Ishikawa (cell line): Measurements from ENCODE around the gene PPFIBP1.

ENCODE experiments used
- CEBPB ChIP-seq: IDR thresholded peaks from 2 replicates; pipeline ENCODE4 v1.6.1; 2012
- CREB1 ChIP-seq: IDR thresholded peaks from 2 replicates; pipeline ENCODE4 v1.6.1; 2012; ENCODE audit warnings: low read depth
- EGR1 ChIP-seq: IDR thresholded peaks from 2 replicates; pipeline ENCODE4 v1.6.1; 2012
- EP300 ChIP-seq: IDR thresholded peaks from 2 replicates; pipeline ENCODE4 v1.6.1; 2012; ENCODE audit warnings: borderline replicate concordance
- NFIC ChIP-seq: IDR thresholded peaks from 2 replicates; pipeline ENCODE4 v1.6.1; 2012
- RAD21 ChIP-seq: IDR thresholded peaks from 2 replicates; pipeline ENCODE4 v1.6.1; 2012; ENCODE audit warnings: low read depth
- TAF1 ChIP-seq: IDR thresholded peaks from 2 replicates; pipeline ENCODE4 v1.6.1; 2012; ENCODE audit warnings: low read depth, mild to moderate bottlenecking
- TCF12 ChIP-seq: IDR thresholded peaks from 2 replicates; pipeline ENCODE4 v1.6.1; 2012; ENCODE audit warnings: low read depth
- TEAD4 ChIP-seq: IDR thresholded peaks from 2 replicates; pipeline ENCODE4 v1.6.1; 2012
- YY1 ChIP-seq: IDR thresholded peaks from 2 replicates; pipeline ENCODE4 v1.6.1; 2012; ENCODE audit warnings: low read depth
- ZBTB7A ChIP-seq: IDR thresholded peaks from 2 replicates; pipeline ENCODE4 v1.6.1; 2012; ENCODE audit warnings: low read depth
- TF ChIP-seq, protein P1 (sequence below): IDR thresholded peaks from 2 replicates; pipeline ENCODE4 v1.6.1; 2012; ENCODE audit warnings: low read depth, mild to moderate bottlenecking
- TF ChIP-seq, protein P2 (sequence below): IDR thresholded peaks from 2 replicates; pipeline ENCODE4 v1.6.1; 2012

DNA sequence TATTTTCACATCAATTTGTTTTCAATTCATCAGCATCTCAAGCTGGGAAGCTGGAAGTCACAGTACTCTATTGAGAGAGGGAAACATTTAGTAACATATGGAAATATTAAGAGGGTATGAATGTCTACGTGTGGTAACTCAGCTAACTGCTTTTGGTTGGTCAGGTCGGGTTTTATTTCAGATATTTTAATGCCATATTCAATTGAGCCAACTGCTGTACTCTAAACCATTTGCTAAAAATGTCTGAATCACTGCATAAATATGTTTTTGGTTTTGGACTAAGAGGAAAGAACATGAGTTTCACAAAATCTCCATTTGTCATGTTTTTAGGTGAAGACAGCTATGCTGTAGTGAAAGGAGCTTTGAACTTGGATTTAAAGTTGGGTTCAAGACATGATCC is 18.9 kb upstream of the PPFIBP1 start:
- TF ChIP-seq TCF12 (no peak), YY1 (no peak), TAF1 (no peak), ZBTB7A (no peak), CREB1 (no peak), NFIC (no peak), EGR1 (no peak), RAD21 (no peak), CEBPB (no peak), EP300 (no peak), TEAD4 (no peak)
- TF ChIP-seq, protein P1, sequence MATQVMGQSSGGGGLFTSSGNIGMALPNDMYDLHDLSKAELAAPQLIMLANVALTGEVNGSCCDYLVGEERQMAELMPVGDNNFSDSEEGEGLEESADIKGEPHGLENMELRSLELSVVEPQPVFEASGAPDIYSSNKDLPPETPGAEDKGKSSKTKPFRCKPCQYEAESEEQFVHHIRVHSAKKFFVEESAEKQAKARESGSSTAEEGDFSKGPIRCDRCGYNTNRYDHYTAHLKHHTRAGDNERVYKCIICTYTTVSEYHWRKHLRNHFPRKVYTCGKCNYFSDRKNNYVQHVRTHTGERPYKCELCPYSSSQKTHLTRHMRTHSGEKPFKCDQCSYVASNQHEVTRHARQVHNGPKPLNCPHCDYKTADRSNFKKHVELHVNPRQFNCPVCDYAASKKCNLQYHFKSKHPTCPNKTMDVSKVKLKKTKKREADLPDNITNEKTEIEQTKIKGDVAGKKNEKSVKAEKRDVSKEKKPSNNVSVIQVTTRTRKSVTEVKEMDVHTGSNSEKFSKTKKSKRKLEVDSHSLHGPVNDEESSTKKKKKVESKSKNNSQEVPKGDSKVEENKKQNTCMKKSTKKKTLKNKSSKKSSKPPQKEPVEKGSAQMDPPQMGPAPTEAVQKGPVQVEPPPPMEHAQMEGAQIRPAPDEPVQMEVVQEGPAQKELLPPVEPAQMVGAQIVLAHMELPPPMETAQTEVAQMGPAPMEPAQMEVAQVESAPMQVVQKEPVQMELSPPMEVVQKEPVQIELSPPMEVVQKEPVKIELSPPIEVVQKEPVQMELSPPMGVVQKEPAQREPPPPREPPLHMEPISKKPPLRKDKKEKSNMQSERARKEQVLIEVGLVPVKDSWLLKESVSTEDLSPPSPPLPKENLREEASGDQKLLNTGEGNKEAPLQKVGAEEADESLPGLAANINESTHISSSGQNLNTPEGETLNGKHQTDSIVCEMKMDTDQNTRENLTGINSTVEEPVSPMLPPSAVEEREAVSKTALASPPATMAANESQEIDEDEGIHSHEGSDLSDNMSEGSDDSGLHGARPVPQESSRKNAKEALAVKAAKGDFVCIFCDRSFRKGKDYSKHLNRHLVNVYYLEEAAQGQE: no peak
- TF ChIP-seq, protein P2, sequence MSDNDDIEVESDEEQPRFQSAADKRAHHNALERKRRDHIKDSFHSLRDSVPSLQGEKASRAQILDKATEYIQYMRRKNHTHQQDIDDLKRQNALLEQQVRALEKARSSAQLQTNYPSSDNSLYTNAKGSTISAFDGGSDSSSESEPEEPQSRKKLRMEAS: no peak
